Measurements from ENCODE around the gene GTF2E1. TPM values are rescaled to one million over a fixed set of nuclear protein-coding genes. Genes with fewer than 3 reads are reported as not detected.

Gene GTF2E1
- polyA plus RNA-seq, 2 of the 4 experiments (the other 2 are of a cell fraction): 18.6 to 26.8 TPM

DNA sequence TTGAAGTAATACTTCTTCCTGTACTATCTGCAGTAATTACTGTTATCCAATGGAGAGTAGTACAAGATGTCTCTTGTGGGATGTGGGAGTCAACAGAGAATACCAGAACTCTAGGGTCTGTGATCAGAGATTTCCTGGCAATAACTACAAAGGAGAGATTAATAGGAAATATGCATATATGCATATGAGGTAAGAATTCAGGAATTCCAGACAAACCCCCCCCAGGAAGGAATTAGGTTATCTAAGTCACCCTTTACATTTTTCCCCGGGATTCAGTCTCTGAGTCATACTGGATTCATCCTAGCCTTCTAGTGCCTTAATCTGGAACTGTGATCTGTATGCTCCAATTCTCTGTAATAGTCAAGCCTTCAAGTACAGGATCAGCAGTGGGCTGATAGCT lies 49.4 kb downstream of the GTF2E1 start:
- no peak overlapping the region; the same call in 2 of the 3 replicates for H3K4me2 ChIP-seq
- ChIA-PET POLR2A (no interaction called here), CTCF (interaction anchor here (1.0 to 4.5 kb wide), 3 partner anchors 11 to 233 kb away, joined by 3 to 30 read pairs (median 4); no protein-coding TSS in a partner anchor)
- DNase-seq (ENCODE audit: low read depth in 1 of 2, low spot score in 1 of 2) (peak in 1 of 2 experiments; percentile 5), ATAC-seq (peak; percentile 30 to 32; a peak in 1 of 6 replicates), FAIRE-seq (no peak)
- H3K27ac ChIP-seq: peak overlapping the region in 1 of 2 experiments; percentile 13; a peak in 1 of 6 replicates
- 0% methylated on average over 1 of the region's 1 CpG for WGBS (ENCODE audit: missing lambda C conversion rate)
- peaks cover 19% of the 10 kb centered on the region; the same call in 2 of the 3 replicates for H3K4me1 ChIP-seq
- no peak overlapping the region for H3K4me3 ChIP-seq
- TF ChIP-seq SMC3 (IDR thresholded peaks at IDR 0.05) (no peak), NFE2L2 (conservative IDR thresholded peaks at IDR 0.05; ENCODE audit: low read length) (no peak), POLR2A (IDR thresholded peaks at IDR 0.05; ENCODE audit: low read length) (no peak), FOSL2 (IDR thresholded peaks at IDR 0.05) (no peak), FOSL2 (CRISPR knock-in tag; IDR thresholded peaks at IDR 0.05) (0 out of 2 replicates have a peak, but pooled peaks have one; percentile 34)
- no peaks in the 10 kb centered on the region for H3K9me3 ChIP-seq

GRCh38 chr3:120793601-120794000 lies 51.1 kb downstream of the GTF2E1 start:
- WGBS (ENCODE audit: missing lambda C conversion rate): 43% methylated on average over 1 of the region's 1 CpG
- H3K4me2 ChIP-seq: no peak overlapping the region
- ChIA-PET CTCF (interaction anchor here (0.6 to 4.5 kb wide), 12 partner anchors 11 to 901 kb away, joined by 3 to 30 read pairs (median 6); no protein-coding TSS in a partner anchor), POLR2A (no interaction called here)
- no peak overlapping the region for H3K4me3 ChIP-seq
- no peak overlapping the region for H3K27ac ChIP-seq
- no peak for ATAC-seq
- no peak for DNase-seq (ENCODE audit: low read depth in 1 of 2, low spot score in 1 of 2)
- TF ChIP-seq E2F6 (IDR thresholded peaks at IDR 0.05; ENCODE audit: borderline replicate concordance, low read depth): no peak
- no peak for TF ChIP-seq TFCP2L1 (CRISPR knock-in tag; IDR thresholded peaks at IDR 0.05)
- no peak for TF ChIP-seq CHD4 (IDR thresholded peaks at IDR 0.05; ENCODE audit: borderline replicate concordance)
- no peak for TF ChIP-seq FOSL2 (IDR thresholded peaks at IDR 0.05)
- TF ChIP-seq FOSL2 (CRISPR knock-in tag; IDR thresholded peaks at IDR 0.05): no peak
- TF ChIP-seq JUN (IDR thresholded peaks at IDR 0.05): no peak
- no peak for TF ChIP-seq POLR2A (IDR thresholded peaks at IDR 0.05; ENCODE audit: low read length)
- no peak for TF ChIP-seq RCOR1 (IDR thresholded peaks at IDR 0.05; ENCODE audit: low read depth, low read length)
- TF ChIP-seq, protein P1, sequence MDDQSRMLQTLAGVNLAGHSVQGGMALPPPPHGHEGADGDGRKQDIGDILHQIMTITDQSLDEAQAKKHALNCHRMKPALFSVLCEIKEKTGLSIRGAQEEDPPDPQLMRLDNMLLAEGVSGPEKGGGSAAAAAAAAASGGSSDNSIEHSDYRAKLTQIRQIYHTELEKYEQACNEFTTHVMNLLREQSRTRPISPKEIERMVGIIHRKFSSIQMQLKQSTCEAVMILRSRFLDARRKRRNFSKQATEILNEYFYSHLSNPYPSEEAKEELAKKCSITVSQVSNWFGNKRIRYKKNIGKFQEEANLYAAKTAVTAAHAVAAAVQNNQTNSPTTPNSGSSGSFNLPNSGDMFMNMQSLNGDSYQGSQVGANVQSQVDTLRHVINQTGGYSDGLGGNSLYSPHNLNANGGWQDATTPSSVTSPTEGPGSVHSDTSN (IDR thresholded peaks at IDR 0.05): no peak
- TF ChIP-seq HEYL (CRISPR knock-in tag; IDR thresholded peaks at IDR 0.05): no peak
- TF ChIP-seq, protein P2, sequence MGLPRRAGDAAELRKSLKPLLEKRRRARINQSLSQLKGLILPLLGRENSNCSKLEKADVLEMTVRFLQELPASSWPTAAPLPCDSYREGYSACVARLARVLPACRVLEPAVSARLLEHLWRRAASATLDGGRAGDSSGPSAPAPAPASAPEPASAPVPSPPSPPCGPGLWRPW (IDR thresholded peaks at IDR 0.05): no peak
- no peak for FAIRE-seq
- no peaks in the 10 kb centered on the region for H3K9me3 ChIP-seq
- peaks cover 19% of the 10 kb centered on the region; the same call in 2 of the 3 replicates for H3K4me1 ChIP-seq

- ATAC-seq: peak; percentile 84 to 92
- DNase-seq (ENCODE audit: low read depth in 1 of 2, low spot score in 1 of 2): peak; percentile 33 to 75
- peak; percentile 84 for FAIRE-seq
- no peak for TF ChIP-seq KDM5A (IDR thresholded peaks at IDR 0.05)
- peak in 1 of 2 experiments; percentile 43; a peak in 1 of 4 replicates for TF ChIP-seq CEBPB (IDR thresholded peaks at IDR 0.05)
- peak; percentile 88 for TF ChIP-seq CTCF (IDR thresholded peaks at IDR 0.05)
- no peak for TF ChIP-seq RARB (CRISPR knock-in tag; IDR thresholded peaks at IDR 0.05)
- TF ChIP-seq RAD21 (conservative IDR thresholded peaks at IDR 0.05 in 1 of 2, IDR thresholded peaks at IDR 0.05 in 1 of 2): peak; percentile 86 to 95
- peak; percentile 93 for TF ChIP-seq SMC3 (IDR thresholded peaks at IDR 0.05)
- TF ChIP-seq BCL3 (IDR thresholded peaks at IDR 0.05): no peak
- TF ChIP-seq GATA3 (IDR thresholded peaks at IDR 0.05; ENCODE audit: borderline replicate concordance): no peak
- Histone ChIP-seq H3K4me1 (peaks cover 19% of the 10 kb centered on the region; the same call in 2 of the 3 replicates), H3K4me2 (no peak overlapping the region), H3K9me3 (no peaks in the 10 kb centered on the region), H3K4me3 (no peak overlapping the region), H3K27ac (no peak overlapping the region)
- CTCF ChIA-PET: interaction anchor here (0.5 to 4.5 kb wide), 58 partner anchors 10 to 722 kb away, joined by 3 to 30 read pairs (median 4); partner anchors contain the start of genes HGD and NDUFB4
- POLR2A ChIA-PET: interaction anchor here (0.5 to 0.9 kb wide), 2 partner anchors 172 to 199 kb away, joined by 3 to 4 read pairs; partner anchors contain the start of gene NDUFB4
- WGBS (ENCODE audit: missing lambda C conversion rate): 19% methylated on average over 5 of the region's 5 CpGs
These were observed 52.6 kb downstream of the GTF2E1 start for GRCh38 chr3:120795017-120795648.

Measured in A549 (cell line).